ENCODE data around the gene CPM. TPM values are rescaled to one million over a fixed set of nuclear protein-coding genes. Genes with fewer than 3 reads are reported as not detected.

CPM gene
- polyA plus RNA-seq, 1 experiment, result 5.4 TPM

- Histone ChIP-seq H3K4me3 (ENCODE audit: low read depth, low read length) (no peak overlapping the region), H3K27me3 (ENCODE audit: control insufficient read depth, insufficient read depth, low read length) (no peaks in the 10 kb centered on the region), H3K9me3 (ENCODE audit: control insufficient read depth, insufficient read depth, low read length) (no peaks in the 10 kb centered on the region), H3K27ac (ENCODE audit: low read depth, low read length) (no peak overlapping the region)
- no peak for TF ChIP-seq CTCF (IDR thresholded peaks at IDR 0.05; ENCODE audit: low read depth, low read length)
- ChIA-PET CTCF (interaction anchor here (1.6 kb wide), 1 partner anchor 107 kb away, joined by 7 read pairs; no protein-coding TSS in a partner anchor), POLR2A (no interaction called here)
- peak; percentile 30 for DNase-seq (ENCODE audit: low read depth, low spot score)
Measured at GRCh38 chr12:68962877-68963855, 30.2 kb upstream of the CPM start.

- POLR2A ChIA-PET, result interaction anchor here (0.7 kb wide), 1 partner anchor 100 kb away, joined by 3 read pairs; no protein-coding TSS in a partner anchor
- H3K27me3 ChIP-seq (ENCODE audit: control insufficient read depth, insufficient read depth, low read length), result no peaks in the 10 kb centered on the region
- peak; percentile 54 for DNase-seq (ENCODE audit: low read depth, low spot score)
- H3K4me3 ChIP-seq (ENCODE audit: low read depth, low read length), result no peak overlapping the region
- H3K9me3 ChIP-seq (ENCODE audit: control insufficient read depth, insufficient read depth, low read length), result peaks cover 6% of the 10 kb centered on the region; the same call in 1 of the 2 replicates
- H3K27ac ChIP-seq (ENCODE audit: low read depth, low read length), result no peak overlapping the region
- CTCF ChIA-PET, result interaction anchor here (0.6 to 1.5 kb wide), 2 partner anchors 110 to 919 kb away, joined by 4 to 7 read pairs; no protein-coding TSS in a partner anchor
- TF ChIP-seq CTCF (IDR thresholded peaks at IDR 0.05; ENCODE audit: low read depth, low read length), result no peak
Measured at GRCh38 chr12:68959891-68960464, 27.0 kb upstream of the CPM start.

- Histone ChIP-seq H3K27me3 (ENCODE audit: control insufficient read depth, insufficient read depth, low read length) (no peaks in the 10 kb centered on the region), H3K27ac (ENCODE audit: low read depth, low read length) (no peak overlapping the region), H3K9me3 (ENCODE audit: control insufficient read depth, insufficient read depth, low read length) (peaks cover 6% of the 10 kb centered on the region; the same call in 1 of the 2 replicates), H3K4me3 (ENCODE audit: low read depth, low read length) (no peak overlapping the region)
- POLR2A ChIA-PET, result interaction anchor here (0.7 kb wide), 1 partner anchor 100 kb away, joined by 3 read pairs; no protein-coding TSS in a partner anchor
- CTCF ChIA-PET, result interaction anchor here (0.6 to 1.5 kb wide), 2 partner anchors 111 to 919 kb away, joined by 4 to 7 read pairs; no protein-coding TSS in a partner anchor
- DNase-seq (ENCODE audit: low read depth, low spot score), result no peak
- TF ChIP-seq CTCF (IDR thresholded peaks at IDR 0.05; ENCODE audit: low read depth, low read length), result no peak
Measured at GRCh38 chr12:68959143-68959858, 26.3 kb upstream of the CPM start.

- H3K9me3 ChIP-seq (ENCODE audit: control insufficient read depth, insufficient read depth, low read length), result peaks cover 6% of the 10 kb centered on the region; the same call in 1 of the 2 replicates
- no peaks in the 10 kb centered on the region for H3K27me3 ChIP-seq (ENCODE audit: control insufficient read depth, insufficient read depth, low read length)
- H3K27ac ChIP-seq (ENCODE audit: low read depth, low read length), result no peak overlapping the region
- H3K4me3 ChIP-seq (ENCODE audit: low read depth, low read length), result no peak overlapping the region
- CTCF ChIA-PET, result no interaction called here
- no peak for DNase-seq (ENCODE audit: low read depth, low spot score)
- TF ChIP-seq CTCF (IDR thresholded peaks at IDR 0.05; ENCODE audit: low read depth, low read length), result no peak
- POLR2A ChIA-PET, result no interaction called here
Measured at GRCh38 chr12:68958322-68958721, 25.4 kb upstream of the CPM start.
